Keratinocyte (primary cell): ENCODE results near the gene KSR2. TPM values are rescaled to one million over a fixed set of nuclear protein-coding genes. Genes with fewer than 3 reads are reported as not detected.
A peak's percentile ranks its signal among the peaks of the same experiment; 100 is the strongest.

Source experiments
- DNase-seq: peaks from one replicate; pipeline ENCODE4 v3.0.0-alpha.2; 2011; ENCODE audit warnings: low read depth, missing footprints, low spot score
- FAIRE-seq: peaks from 2 replicates; lab custom pipeline; 2011; peaks lifted over from hg19 to GRCh38; lab: Jason Lieb, UNC
- H2AFZ ChIP-seq: 2 replicates; pipeline ENCODE4 v1.6.0; 2012; ENCODE audit warnings: low read length, control low read depth, inconsistent platforms; ENCODE audit not compliant: control insufficient read depth
- H3K27ac ChIP-seq: 2 replicates; pipeline ENCODE4 v1.5.1; 2011; ENCODE audit warnings: low read length; ENCODE audit not compliant: control insufficient read depth, insufficient read depth
- H3K27me3 ChIP-seq: 3 replicates; pipeline ENCODE4 v1.6.0; 2011; ENCODE audit warnings: low read length; ENCODE audit not compliant: control insufficient read depth, insufficient read depth; ENCODE audit errors: extremely low read depth
- H3K36me3 ChIP-seq, 2 experiments: 2 replicates in 1 of 2; 3 replicates in 1 of 2; pipeline ENCODE4 v1.5.1; 2011; ENCODE audit warnings: low read length in 2 of 2, mild to moderate bottlenecking in 1 of 2; ENCODE audit not compliant: control insufficient read depth in 2 of 2, insufficient read depth in 2 of 2; ENCODE audit errors: extremely low read depth in 1 of 2
- H3K4me1 ChIP-seq: 3 replicates; pipeline ENCODE4 v1.5.1; 2011; ENCODE audit warnings: low read length; ENCODE audit not compliant: control insufficient read depth, insufficient read depth; ENCODE audit errors: extremely low read depth
- H3K4me2 ChIP-seq: 3 replicates; pipeline ENCODE4 v1.6.0; 2011; ENCODE audit warnings: low read depth, low read length; ENCODE audit not compliant: control insufficient read depth, insufficient read depth; ENCODE audit errors: extremely low read depth
- H3K4me3 ChIP-seq, 3 experiments: fragments of 200-600 bp in 1 of 3; sonication (generic) in 1 of 3; 2 replicates in 2 of 3; 3 replicates in 1 of 3; pipeline ENCODE4 v1.5.1; 2011 to 2016; ENCODE audit warnings: low read length in 3 of 3, mild to moderate bottlenecking in 3 of 3, control low read depth in 2 of 3, inconsistent platforms in 1 of 3, low read depth in 1 of 3, mixed read lengths in 1 of 3, mixed run types in 1 of 3, moderate library complexity in 1 of 3; ENCODE audit not compliant: control insufficient read depth in 2 of 3, insufficient read depth in 2 of 3; ENCODE audit errors: extremely low read depth in 1 of 3
- H3K79me2 ChIP-seq: 2 replicates; pipeline ENCODE4 v1.6.0; 2012; ENCODE audit warnings: low read length; ENCODE audit not compliant: control insufficient read depth, insufficient read depth
- H3K9ac ChIP-seq: 3 replicates; pipeline ENCODE4 v1.6.0; 2011; ENCODE audit warnings: low read length; ENCODE audit not compliant: control insufficient read depth, insufficient read depth; ENCODE audit errors: extremely low read depth
- H3K9me1 ChIP-seq: 3 replicates; pipeline ENCODE4 v1.6.0; 2011; ENCODE audit warnings: low read length; ENCODE audit not compliant: control insufficient read depth, insufficient read depth; ENCODE audit errors: extremely low read depth
- H3K9me3 ChIP-seq: 2 replicates; pipeline ENCODE4 v1.5.1; 2012; ENCODE audit warnings: low read depth, low read length; ENCODE audit not compliant: control insufficient read depth
- H4K20me1 ChIP-seq: 3 replicates; pipeline ENCODE4 v1.6.0; 2011; ENCODE audit warnings: low read length; ENCODE audit not compliant: control insufficient read depth, insufficient read depth; ENCODE audit errors: extremely low read depth
- CTCF ChIP-seq, 3 experiments: IDR thresholded peaks in 1 of 3; conservative IDR thresholded peaks in 1 of 3; optimal IDR thresholded peaks in 1 of 3; 2 replicates in 2 of 3; 3 replicates in 1 of 3; pipeline versions ENCODE3 to v1.5.1; 2011; ENCODE audit warnings: low read length in 3 of 3, mild to moderate bottlenecking in 3 of 3, moderate library complexity in 2 of 3, control low read depth in 1 of 3, inconsistent platforms in 1 of 3; ENCODE audit not compliant: insufficient read depth in 2 of 3; ENCODE audit errors: extremely low read depth in 1 of 3
- EZH2 ChIP-seq: IDR thresholded peaks from one replicate; pipeline ENCODE4 v1.6.1; 2012; ENCODE audit warnings: inconsistent platforms, mild to moderate bottlenecking, low read length, moderate library complexity
- dilution Hi-C: fragments of 300-500 bp; cut with MboI; formaldehyde crosslinking; loops from one replicate; pipeline ENCODE4 v1.7.0; 2020; ENCODE audit warnings: low sequenced_read_pairs; ENCODE audit not compliant: extremely low pct_ligation_motif_present
- polyA plus RNA-seq, 5 experiments: library from polyadenylated mRNA; depleted of rRNA in 3 of 5; stranded (reverse) in 3 of 5; stranded (forward) in 1 of 5; unstranded in 1 of 5; fragments of >200 nt; gene quantifications; 1 replicate in 1 of 5; 2 replicates in 3 of 5; 3 replicates in 1 of 5; pipeline versions ENCODE4 v1.2.1 to v1.2.3, GENCODE V29; 2011 to 2012; ENCODE audit warnings: missing spikeins in 2 of 5, low read depth in 1 of 5, low replicate concordance in 1 of 5

Gene KSR2
- polyA plus RNA-seq, 1 donor (not counting 4 experiments of a cell fraction or from before 2014, with no cell fraction given): 0.01 TPM

GRCh38 chr12:117685110-117685926 is 283.5 kb downstream of the KSR2 start:
- DNase-seq: no peak
- peak; percentile 36 for FAIRE-seq

GRCh38 chr12:117684471-117684870 is 284.3 kb downstream of the KSR2 start:
- H3K27me3 ChIP-seq: no peaks in the 10 kb centered on the region
- no peaks in the 10 kb centered on the region for H3K79me2 ChIP-seq
- H2AFZ ChIP-seq: no peak overlapping the region
- TF ChIP-seq EZH2 (no peak), CTCF (optimal IDR thresholded peaks at IDR 0.05 in 1 of 3, IDR thresholded peaks at IDR 0.05 in 1 of 3, conservative IDR thresholded peaks at IDR 0.05 in 1 of 3; ENCODE audit: extremely low read depth in 1 of 3, insufficient read depth in 2 of 3, low read length in 3 of 3) (no peak)
- no peak overlapping the region for H3K27ac ChIP-seq
- no peaks in the 10 kb centered on the region for H3K9me1 ChIP-seq
- H3K4me3 ChIP-seq: no peak overlapping the region
- DNase-seq (no peak), FAIRE-seq (no peak)
- H4K20me1 ChIP-seq: no peaks in the 10 kb centered on the region
- H3K4me1 ChIP-seq: peaks cover 14% of the 10 kb centered on the region
- no peak overlapping the region for H3K4me2 ChIP-seq
- dilution Hi-C loops: no loop called here
- no peaks in the 10 kb centered on the region for H3K36me3 ChIP-seq
- H3K9me3 ChIP-seq: no peaks in the 10 kb centered on the region
- H3K9ac ChIP-seq: no peak overlapping the region

More at GRCh38 chr12:117685110-117685926, 283.5 kb downstream of the KSR2 start:
- dilution Hi-C loops: no loop called here
- TF ChIP-seq EZH2 (no peak), CTCF (optimal IDR thresholded peaks at IDR 0.05 in 1 of 3, IDR thresholded peaks at IDR 0.05 in 1 of 3, conservative IDR thresholded peaks at IDR 0.05 in 1 of 3; ENCODE audit: extremely low read depth in 1 of 3, insufficient read depth in 2 of 3, low read length in 3 of 3) (no peak)
- Histone ChIP-seq H3K36me3 (no peaks in the 10 kb centered on the region), H3K79me2 (no peaks in the 10 kb centered on the region), H3K4me2 (no peak overlapping the region), H3K4me3 (no peak overlapping the region), H2AFZ (peak overlapping the region; percentile 26), H3K4me1 (peaks cover 14% of the 10 kb centered on the region), H3K9ac (no peak overlapping the region), H4K20me1 (no peaks in the 10 kb centered on the region), H3K9me1 (no peaks in the 10 kb centered on the region), H3K27ac (no peak overlapping the region), H3K9me3 (no peaks in the 10 kb centered on the region), H3K27me3 (no peaks in the 10 kb centered on the region)
